WTC11 (cell line): ENCODE measurements around the gene PLCL2. TPM values are rescaled to one million over a fixed set of nuclear protein-coding genes. Genes with fewer than 3 reads are reported as not detected.

Experiments used
- ATAC-seq: fragments of 200-7000 bp; cut with Tn5 transposase; 2 replicates; pipeline ENCODE4 v1.10.0; 2021; ENCODE audit warnings: mild to moderate bottlenecking, moderate library complexity
- CTCF ChIA-PET: fragments of 300-600 bp; sonication (Branson Sonifier 250); formaldehyde crosslinking; loops from one replicate; lab custom pipeline; 2021; ENCODE audit warnings: antibody characterized with exemption; lab: Charles Lee
- POLR2A ChIA-PET: fragments of 350-600 bp; sonication (Branson Sonifier 250); formaldehyde crosslinking; loops from one replicate; lab custom pipeline; 2021; ENCODE audit warnings: antibody characterized with exemption; lab: Charles Lee
- DNase-seq: peaks from one replicate; pipeline ENCODE4 v3.0.0; 2021; ENCODE audit warnings: low spot score
- H3K27ac Mint-ChIP-seq: 2 replicates; pipeline ENCODE4 v1.8.0; 2021; ENCODE audit warnings: mixed read lengths
- H3K27me3 Mint-ChIP-seq: 2 replicates; pipeline ENCODE4 v1.8.0; 2021; ENCODE audit warnings: low read depth, mild to moderate bottlenecking, moderate library complexity, mixed read lengths
- H3K36me3 Mint-ChIP-seq: 2 replicates; pipeline ENCODE4 v1.8.0; 2021; ENCODE audit warnings: mixed read lengths
- H3K4me1 Mint-ChIP-seq: 2 replicates; pipeline ENCODE4 v1.8.0; 2022; ENCODE audit warnings: mixed read lengths
- H3K4me3 Mint-ChIP-seq: 2 replicates; pipeline ENCODE4 v1.8.0; 2021; ENCODE audit warnings: mild to moderate bottlenecking, moderate library complexity, mixed read lengths
- H3K9me3 Mint-ChIP-seq: 2 replicates; pipeline ENCODE4 v1.8.0; 2021; ENCODE audit warnings: mixed read lengths
- ESRRA ChIP-seq: sonication (generic); formaldehyde crosslinking; IDR thresholded peaks from 2 replicates; pipeline ENCODE4 v1.8.1; 2022; ENCODE audit warnings: mild to moderate bottlenecking, missing genetic modification reagents, borderline replicate concordance
- FOXJ3 ChIP-seq: sonication (generic); formaldehyde crosslinking; IDR thresholded peaks from 2 replicates; pipeline ENCODE4 v1.9.0; 2021; ENCODE audit warnings: missing genetic modification reagents, mild to moderate bottlenecking, borderline replicate concordance
- FOXK1 ChIP-seq: sonication (generic); formaldehyde crosslinking; IDR thresholded peaks from 2 replicates; pipeline ENCODE4 v1.8.0; 2022; ENCODE audit warnings: mild to moderate bottlenecking, moderate library complexity, missing genetic modification reagents
- HMGA2 ChIP-seq: fragments of 250-450 bp; sonication (Bioruptor Pico); IDR thresholded peaks from 2 replicates; pipeline ENCODE4 v1.4.0; 2021; ENCODE audit warnings: mild to moderate bottlenecking, moderate library complexity
- MYBL2 ChIP-seq: sonication (generic); formaldehyde crosslinking; IDR thresholded peaks from 2 replicates; pipeline ENCODE4 v1.8.1; 2023; ENCODE audit warnings: mild to moderate bottlenecking, moderate library complexity, missing genetic modification reagents
- NR3C1 ChIP-seq: sonication (generic); formaldehyde crosslinking; conservative IDR thresholded peaks from 2 replicates; pipeline ENCODE4 v1.8.1; 2023; ENCODE audit warnings: low read depth, mild to moderate bottlenecking, missing genetic modification reagents
- RORB ChIP-seq: fragments of 250-450 bp; sonication (Bioruptor Pico); IDR thresholded peaks from 2 replicates; pipeline ENCODE4 v1.9.0; 2021; ENCODE audit warnings: mild to moderate bottlenecking
- SMAD3 ChIP-seq: sonication (generic); formaldehyde crosslinking; IDR thresholded peaks from 2 replicates; pipeline ENCODE4 v1.8.0; 2022; ENCODE audit warnings: missing genetic modification reagents, mild to moderate bottlenecking, borderline replicate concordance
- SP1 ChIP-seq: sonication (generic); formaldehyde crosslinking; conservative IDR thresholded peaks from 2 replicates; pipeline ENCODE4 v1.8.1; 2022; ENCODE audit warnings: missing genetic modification reagents
- TEAD1 ChIP-seq: sonication (generic); formaldehyde crosslinking; IDR thresholded peaks from 2 replicates; pipeline ENCODE4 v1.8.0; 2022; ENCODE audit warnings: mild to moderate bottlenecking, missing genetic modification reagents
- ZNF138 ChIP-seq: sonication (generic); formaldehyde crosslinking; conservative IDR thresholded peaks from 2 replicates; pipeline ENCODE4 v1.8.1; 2022; ENCODE audit warnings: mild to moderate bottlenecking, moderate library complexity, missing genetic modification reagents
- ZNF263 ChIP-seq: sonication (generic); formaldehyde crosslinking; IDR thresholded peaks from 2 replicates; pipeline ENCODE4 v1.8.1; 2022; ENCODE audit warnings: low read depth, mild to moderate bottlenecking, moderate library complexity, missing genetic modification reagents
- ZNF396 ChIP-seq: fragments of 250-450 bp; sonication (Bioruptor Pico); IDR thresholded peaks from 2 replicates; pipeline ENCODE4 v1.8.0; 2021; ENCODE audit warnings: mild to moderate bottlenecking, moderate library complexity, borderline replicate concordance
- total RNA-seq: library from RNA; stranded (reverse); gene quantifications from 3 replicates; pipeline ENCODE4 v1.2.3, GENCODE V29; 2021
- TF ChIP-seq, protein P1 (sequence below): fragments of 250-450 bp; sonication (Bioruptor Pico); IDR thresholded peaks from 2 replicates; pipeline ENCODE4 v1.9.0; 2021; ENCODE audit warnings: mild to moderate bottlenecking, borderline replicate concordance
- TF ChIP-seq, protein P2 (sequence below): sonication (generic); formaldehyde crosslinking; IDR thresholded peaks from 2 replicates; pipeline ENCODE4 v1.8.1; 2022; ENCODE audit warnings: low read depth, missing genetic modification reagents, borderline replicate concordance
- TF ChIP-seq, protein P3 (sequence below): fragments of 250-450 bp; sonication (Bioruptor Pico); IDR thresholded peaks from 2 replicates; pipeline ENCODE4 v1.9.0; 2021; ENCODE audit warnings: moderate library complexity, mild to moderate bottlenecking, inconsistent platforms, borderline replicate concordance
- TF ChIP-seq, protein P4 (sequence below): sonication (generic); formaldehyde crosslinking; IDR thresholded peaks from 2 replicates; pipeline ENCODE4 v1.8.1; 2023; ENCODE audit warnings: mild to moderate bottlenecking, moderate library complexity, missing genetic modification reagents
- TF ChIP-seq, protein P5 (sequence below): fragments of 250-450 bp; sonication (Bioruptor Pico); IDR thresholded peaks from 2 replicates; pipeline ENCODE4 v1.9.0; 2021; ENCODE audit warnings: mild to moderate bottlenecking
- TF ChIP-seq, protein P6 (sequence below): sonication (generic); formaldehyde crosslinking; conservative IDR thresholded peaks from 2 replicates; pipeline ENCODE4 v1.8.1; 2023; ENCODE audit warnings: mild to moderate bottlenecking, low read depth, missing genetic modification reagents, moderate library complexity
- TF ChIP-seq, protein P7 (sequence below): sonication (generic); formaldehyde crosslinking; IDR thresholded peaks from 2 replicates; pipeline ENCODE4 v1.8.1; 2022; ENCODE audit warnings: mild to moderate bottlenecking, moderate library complexity, missing genetic modification reagents

PLCL2 gene
- total RNA-seq, 1 experiment from 2014 or later = 11.8 TPM

DNA sequence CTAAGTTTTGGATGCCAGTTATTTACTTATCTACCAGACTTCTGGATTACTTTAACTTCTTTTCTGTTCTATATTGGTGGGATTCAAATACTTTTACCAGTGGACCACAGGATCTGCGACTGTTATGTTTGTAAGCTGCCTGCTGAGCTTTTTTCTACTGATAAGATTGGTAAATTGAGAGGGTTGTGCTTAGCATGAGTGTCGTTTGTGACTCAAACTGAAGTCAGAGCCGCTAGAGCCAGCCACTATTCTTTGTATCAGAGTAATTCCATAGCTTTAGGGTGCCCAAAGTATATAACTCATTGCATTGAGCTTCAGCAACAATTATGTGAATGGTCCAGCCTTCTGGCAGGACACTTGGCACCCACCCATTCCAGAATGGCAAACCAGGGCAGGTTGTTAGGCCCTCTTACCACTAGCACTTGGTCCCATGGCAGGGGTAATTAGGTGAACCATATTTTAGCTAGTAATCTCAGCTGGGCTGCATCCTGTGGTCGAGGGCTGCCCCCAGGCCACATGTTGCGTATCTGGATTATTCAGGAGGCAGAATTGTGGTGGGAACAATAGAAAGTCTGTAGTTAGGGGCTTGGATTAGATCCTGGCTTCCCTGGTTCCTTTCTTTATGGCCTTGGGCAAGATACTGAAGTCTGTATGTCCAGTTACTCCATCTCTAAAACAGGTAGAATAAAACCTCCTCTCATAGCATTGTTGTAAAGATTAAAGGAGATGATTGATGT lies 6.0 kb downstream of the PLCL2 start (continued):
- TF ChIP-seq, protein P1, sequence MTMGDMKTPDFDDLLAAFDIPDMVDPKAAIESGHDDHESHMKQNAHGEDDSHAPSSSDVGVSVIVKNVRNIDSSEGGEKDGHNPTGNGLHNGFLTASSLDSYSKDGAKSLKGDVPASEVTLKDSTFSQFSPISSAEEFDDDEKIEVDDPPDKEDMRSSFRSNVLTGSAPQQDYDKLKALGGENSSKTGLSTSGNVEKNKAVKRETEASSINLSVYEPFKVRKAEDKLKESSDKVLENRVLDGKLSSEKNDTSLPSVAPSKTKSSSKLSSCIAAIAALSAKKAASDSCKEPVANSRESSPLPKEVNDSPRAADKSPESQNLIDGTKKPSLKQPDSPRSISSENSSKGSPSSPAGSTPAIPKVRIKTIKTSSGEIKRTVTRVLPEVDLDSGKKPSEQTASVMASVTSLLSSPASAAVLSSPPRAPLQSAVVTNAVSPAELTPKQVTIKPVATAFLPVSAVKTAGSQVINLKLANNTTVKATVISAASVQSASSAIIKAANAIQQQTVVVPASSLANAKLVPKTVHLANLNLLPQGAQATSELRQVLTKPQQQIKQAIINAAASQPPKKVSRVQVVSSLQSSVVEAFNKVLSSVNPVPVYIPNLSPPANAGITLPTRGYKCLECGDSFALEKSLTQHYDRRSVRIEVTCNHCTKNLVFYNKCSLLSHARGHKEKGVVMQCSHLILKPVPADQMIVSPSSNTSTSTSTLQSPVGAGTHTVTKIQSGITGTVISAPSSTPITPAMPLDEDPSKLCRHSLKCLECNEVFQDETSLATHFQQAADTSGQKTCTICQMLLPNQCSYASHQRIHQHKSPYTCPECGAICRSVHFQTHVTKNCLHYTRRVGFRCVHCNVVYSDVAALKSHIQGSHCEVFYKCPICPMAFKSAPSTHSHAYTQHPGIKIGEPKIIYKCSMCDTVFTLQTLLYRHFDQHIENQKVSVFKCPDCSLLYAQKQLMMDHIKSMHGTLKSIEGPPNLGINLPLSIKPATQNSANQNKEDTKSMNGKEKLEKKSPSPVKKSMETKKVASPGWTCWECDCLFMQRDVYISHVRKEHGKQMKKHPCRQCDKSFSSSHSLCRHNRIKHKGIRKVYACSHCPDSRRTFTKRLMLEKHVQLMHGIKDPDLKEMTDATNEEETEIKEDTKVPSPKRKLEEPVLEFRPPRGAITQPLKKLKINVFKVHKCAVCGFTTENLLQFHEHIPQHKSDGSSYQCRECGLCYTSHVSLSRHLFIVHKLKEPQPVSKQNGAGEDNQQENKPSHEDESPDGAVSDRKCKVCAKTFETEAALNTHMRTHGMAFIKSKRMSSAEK (CRISPR knock-in tag) = no peak
- no peak for TF ChIP-seq FOXJ3
- TF ChIP-seq, protein P2, sequence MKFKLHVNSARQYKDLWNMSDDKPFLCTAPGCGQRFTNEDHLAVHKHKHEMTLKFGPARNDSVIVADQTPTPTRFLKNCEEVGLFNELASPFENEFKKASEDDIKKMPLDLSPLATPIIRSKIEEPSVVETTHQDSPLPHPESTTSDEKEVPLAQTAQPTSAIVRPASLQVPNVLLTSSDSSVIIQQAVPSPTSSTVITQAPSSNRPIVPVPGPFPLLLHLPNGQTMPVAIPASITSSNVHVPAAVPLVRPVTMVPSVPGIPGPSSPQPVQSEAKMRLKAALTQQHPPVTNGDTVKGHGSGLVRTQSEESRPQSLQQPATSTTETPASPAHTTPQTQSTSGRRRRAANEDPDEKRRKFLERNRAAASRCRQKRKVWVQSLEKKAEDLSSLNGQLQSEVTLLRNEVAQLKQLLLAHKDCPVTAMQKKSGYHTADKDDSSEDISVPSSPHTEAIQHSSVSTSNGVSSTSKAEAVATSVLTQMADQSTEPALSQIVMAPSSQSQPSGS (CRISPR knock-in tag) = no peak
- no peak for TF ChIP-seq ZNF138 (CRISPR knock-in tag)

DNA sequence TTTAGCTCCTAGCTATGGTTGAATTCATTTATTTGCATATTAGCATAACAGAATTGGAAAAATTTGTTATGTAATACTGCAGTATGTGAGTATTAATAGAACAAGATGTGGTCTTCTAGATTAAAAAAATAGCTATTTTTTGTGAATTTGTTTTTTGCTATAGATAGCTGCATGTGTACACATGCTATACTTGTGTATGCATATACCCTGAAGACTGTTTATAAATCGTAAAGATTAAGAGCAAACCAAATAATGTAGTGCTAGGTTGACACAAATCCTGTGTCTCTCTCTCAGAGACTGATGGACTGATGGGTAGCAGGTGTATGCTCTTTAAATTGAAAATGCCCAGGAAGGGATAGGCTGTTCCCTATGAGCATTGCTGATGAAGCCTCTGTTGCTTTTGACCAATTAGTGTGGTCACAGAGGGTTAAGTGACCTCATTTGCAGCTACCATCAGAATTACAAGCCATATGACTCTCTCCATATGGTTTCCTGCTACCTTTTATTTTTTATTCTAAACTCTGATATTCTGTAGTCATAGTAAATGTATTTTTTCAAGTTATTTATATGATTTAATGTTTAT lies 9.0 kb downstream of the PLCL2 start:
- ChIA-PET CTCF (interaction anchor here (0.9 kb wide), 1 partner anchor 9 kb away, joined by 5 read pairs; the partner anchor contains the start of gene PLCL2), POLR2A (no interaction called here)
- no peak for ATAC-seq
- Mint-ChIP-seq H3K27me3 (no peaks in the 10 kb centered on the region), H3K27ac (no peak overlapping the region), H3K9me3 (peaks cover 4% of the 10 kb centered on the region; the same call in 1 of the 2 replicates), H3K36me3 (no peaks in the 10 kb centered on the region), H3K4me3 (no peak overlapping the region), H3K4me1 (peaks cover 55% of the 10 kb centered on the region)
- DNase-seq = no peak
- TF ChIP-seq ESRRA (CRISPR knock-in tag) (no peak), SMAD3 (CRISPR knock-in tag) (no peak), ZNF263 (CRISPR knock-in tag) (no peak), MYBL2 (CRISPR knock-in tag) (no peak), ZNF138 (CRISPR knock-in tag) (no peak), RORB (CRISPR knock-in tag) (no peak), NR3C1 (CRISPR knock-in tag) (no peak), HMGA2 (no peak), FOXK1 (no peak), TEAD1 (no peak), SP1 (CRISPR knock-in tag) (no peak), ZNF396 (CRISPR knock-in tag) (no peak)
- TF ChIP-seq, protein P3, sequence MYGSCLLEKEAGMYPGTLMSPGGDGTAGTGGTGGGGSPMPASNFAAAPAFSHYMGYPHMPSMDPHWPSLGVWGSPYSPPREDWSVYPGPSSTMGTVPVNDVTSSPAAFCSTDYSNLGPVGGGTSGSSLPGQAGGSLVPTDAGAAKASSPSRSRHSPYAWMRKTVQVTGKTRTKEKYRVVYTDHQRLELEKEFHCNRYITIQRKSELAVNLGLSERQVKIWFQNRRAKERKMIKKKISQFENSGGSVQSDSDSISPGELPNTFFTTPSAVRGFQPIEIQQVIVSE = no peak
- TF ChIP-seq, protein P4, sequence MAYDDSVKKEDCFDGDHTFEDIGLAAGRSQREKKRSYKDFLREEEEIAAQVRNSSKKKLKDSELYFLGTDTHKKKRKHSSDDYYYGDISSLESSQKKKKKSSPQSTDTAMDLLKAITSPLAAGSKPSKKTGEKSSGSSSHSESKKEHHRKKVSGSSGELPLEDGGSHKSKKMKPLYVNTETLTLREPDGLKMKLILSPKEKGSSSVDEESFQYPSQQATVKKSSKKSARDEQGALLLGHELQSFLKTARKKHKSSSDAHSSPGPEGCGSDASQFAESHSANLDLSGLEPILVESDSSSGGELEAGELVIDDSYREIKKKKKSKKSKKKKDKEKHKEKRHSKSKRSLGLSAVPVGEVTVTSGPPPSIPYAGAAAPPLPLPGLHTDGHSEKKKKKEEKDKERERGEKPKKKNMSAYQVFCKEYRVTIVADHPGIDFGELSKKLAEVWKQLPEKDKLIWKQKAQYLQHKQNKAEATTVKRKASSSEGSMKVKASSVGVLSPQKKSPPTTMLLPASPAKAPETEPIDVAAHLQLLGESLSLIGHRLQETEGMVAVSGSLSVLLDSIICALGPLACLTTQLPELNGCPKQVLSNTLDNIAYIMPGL (CRISPR knock-in tag) = no peak
- TF ChIP-seq, protein P5, sequence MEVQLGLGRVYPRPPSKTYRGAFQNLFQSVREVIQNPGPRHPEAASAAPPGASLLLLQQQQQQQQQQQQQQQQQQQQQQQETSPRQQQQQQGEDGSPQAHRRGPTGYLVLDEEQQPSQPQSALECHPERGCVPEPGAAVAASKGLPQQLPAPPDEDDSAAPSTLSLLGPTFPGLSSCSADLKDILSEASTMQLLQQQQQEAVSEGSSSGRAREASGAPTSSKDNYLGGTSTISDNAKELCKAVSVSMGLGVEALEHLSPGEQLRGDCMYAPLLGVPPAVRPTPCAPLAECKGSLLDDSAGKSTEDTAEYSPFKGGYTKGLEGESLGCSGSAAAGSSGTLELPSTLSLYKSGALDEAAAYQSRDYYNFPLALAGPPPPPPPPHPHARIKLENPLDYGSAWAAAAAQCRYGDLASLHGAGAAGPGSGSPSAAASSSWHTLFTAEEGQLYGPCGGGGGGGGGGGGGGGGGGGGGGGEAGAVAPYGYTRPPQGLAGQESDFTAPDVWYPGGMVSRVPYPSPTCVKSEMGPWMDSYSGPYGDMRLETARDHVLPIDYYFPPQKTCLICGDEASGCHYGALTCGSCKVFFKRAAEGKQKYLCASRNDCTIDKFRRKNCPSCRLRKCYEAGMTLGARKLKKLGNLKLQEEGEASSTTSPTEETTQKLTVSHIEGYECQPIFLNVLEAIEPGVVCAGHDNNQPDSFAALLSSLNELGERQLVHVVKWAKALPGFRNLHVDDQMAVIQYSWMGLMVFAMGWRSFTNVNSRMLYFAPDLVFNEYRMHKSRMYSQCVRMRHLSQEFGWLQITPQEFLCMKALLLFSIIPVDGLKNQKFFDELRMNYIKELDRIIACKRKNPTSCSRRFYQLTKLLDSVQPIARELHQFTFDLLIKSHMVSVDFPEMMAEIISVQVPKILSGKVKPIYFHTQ (CRISPR knock-in tag) = no peak
- TF ChIP-seq, protein P6, sequence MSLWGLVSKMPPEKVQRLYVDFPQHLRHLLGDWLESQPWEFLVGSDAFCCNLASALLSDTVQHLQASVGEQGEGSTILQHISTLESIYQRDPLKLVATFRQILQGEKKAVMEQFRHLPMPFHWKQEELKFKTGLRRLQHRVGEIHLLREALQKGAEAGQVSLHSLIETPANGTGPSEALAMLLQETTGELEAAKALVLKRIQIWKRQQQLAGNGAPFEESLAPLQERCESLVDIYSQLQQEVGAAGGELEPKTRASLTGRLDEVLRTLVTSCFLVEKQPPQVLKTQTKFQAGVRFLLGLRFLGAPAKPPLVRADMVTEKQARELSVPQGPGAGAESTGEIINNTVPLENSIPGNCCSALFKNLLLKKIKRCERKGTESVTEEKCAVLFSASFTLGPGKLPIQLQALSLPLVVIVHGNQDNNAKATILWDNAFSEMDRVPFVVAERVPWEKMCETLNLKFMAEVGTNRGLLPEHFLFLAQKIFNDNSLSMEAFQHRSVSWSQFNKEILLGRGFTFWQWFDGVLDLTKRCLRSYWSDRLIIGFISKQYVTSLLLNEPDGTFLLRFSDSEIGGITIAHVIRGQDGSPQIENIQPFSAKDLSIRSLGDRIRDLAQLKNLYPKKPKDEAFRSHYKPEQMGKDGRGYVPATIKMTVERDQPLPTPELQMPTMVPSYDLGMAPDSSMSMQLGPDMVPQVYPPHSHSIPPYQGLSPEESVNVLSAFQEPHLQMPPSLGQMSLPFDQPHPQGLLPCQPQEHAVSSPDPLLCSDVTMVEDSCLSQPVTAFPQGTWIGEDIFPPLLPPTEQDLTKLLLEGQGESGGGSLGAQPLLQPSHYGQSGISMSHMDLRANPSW (CRISPR knock-in tag) = no peak
- TF ChIP-seq, protein P7, sequence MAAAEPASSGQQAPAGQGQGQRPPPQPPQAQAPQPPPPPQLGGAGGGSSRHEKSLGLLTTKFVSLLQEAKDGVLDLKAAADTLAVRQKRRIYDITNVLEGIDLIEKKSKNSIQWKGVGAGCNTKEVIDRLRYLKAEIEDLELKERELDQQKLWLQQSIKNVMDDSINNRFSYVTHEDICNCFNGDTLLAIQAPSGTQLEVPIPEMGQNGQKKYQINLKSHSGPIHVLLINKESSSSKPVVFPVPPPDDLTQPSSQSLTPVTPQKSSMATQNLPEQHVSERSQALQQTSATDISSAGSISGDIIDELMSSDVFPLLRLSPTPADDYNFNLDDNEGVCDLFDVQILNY (CRISPR knock-in tag) = no peak
